Gastroesophageal sphincter (tissue), 3 donors: ENCODE measurements around the gene COL1A1.

ENCODE experiments used
- CTCF ChIP-seq, 4 experiments: fragments of 200-600 bp in 2 of 4; fragments of 450-650 bp in 2 of 4; sonication (generic) in 1 of 4; IDR thresholded peaks; one replicate each; pipeline ENCODE4 v1.5.1; 2017 to 2019; ENCODE audit warnings: antibody characterized with exemption in 4 of 4, mild to moderate bottlenecking in 2 of 4, moderate library complexity in 2 of 4
- POLR2A ChIP-seq, 2 donors: fragments of 450-650 bp; IDR thresholded peaks; one replicate each; pipeline ENCODE4 v1.6.1; 2017; ENCODE audit warnings: antibody characterized with exemption in 2 of 2, mild to moderate bottlenecking in 2 of 2, moderate library complexity in 1 of 2
- POLR2AphosphoS5 ChIP-seq: sonication (generic); formaldehyde crosslinking; IDR thresholded peaks from one replicate; pipeline ENCODE4 v1.6.1; 2017; ENCODE audit warnings: antibody characterized with exemption

- TF ChIP-seq CTCF (IDR thresholded peaks at IDR 0.05) (no peak), POLR2A (IDR thresholded peaks at IDR 0.05) (no peak), POLR2AphosphoS5 (no peak)
Measured at GRCh38 chr17:50194140-50194933, 7.1 kb downstream of the COL1A1 start.
